ENCODE data around the gene RNF151.
"Not testable (repeated sequence)": the region's sequence is repeated elsewhere in the genome, so short reads cannot be mapped to it uniquely, and the experiment has no call there.

RNF151 gene

GRCh38 chr16:1966460-1966859 is at the start of gene RNF151:
TSS of gene RNF151 (plus strand) at chr16:1966856. CDS start at chr16:1966882, 26 bp downstream.
- no peak for DNase-seq

GRCh38 chr16:1917056-1917664 is 49.5 kb upstream of the RNF151 start:
- no peak for DNase-seq

GRCh38 chr16:1917665-1918350 is 48.8 kb upstream of the RNF151 start:
- no peak for DNase-seq

DNA sequence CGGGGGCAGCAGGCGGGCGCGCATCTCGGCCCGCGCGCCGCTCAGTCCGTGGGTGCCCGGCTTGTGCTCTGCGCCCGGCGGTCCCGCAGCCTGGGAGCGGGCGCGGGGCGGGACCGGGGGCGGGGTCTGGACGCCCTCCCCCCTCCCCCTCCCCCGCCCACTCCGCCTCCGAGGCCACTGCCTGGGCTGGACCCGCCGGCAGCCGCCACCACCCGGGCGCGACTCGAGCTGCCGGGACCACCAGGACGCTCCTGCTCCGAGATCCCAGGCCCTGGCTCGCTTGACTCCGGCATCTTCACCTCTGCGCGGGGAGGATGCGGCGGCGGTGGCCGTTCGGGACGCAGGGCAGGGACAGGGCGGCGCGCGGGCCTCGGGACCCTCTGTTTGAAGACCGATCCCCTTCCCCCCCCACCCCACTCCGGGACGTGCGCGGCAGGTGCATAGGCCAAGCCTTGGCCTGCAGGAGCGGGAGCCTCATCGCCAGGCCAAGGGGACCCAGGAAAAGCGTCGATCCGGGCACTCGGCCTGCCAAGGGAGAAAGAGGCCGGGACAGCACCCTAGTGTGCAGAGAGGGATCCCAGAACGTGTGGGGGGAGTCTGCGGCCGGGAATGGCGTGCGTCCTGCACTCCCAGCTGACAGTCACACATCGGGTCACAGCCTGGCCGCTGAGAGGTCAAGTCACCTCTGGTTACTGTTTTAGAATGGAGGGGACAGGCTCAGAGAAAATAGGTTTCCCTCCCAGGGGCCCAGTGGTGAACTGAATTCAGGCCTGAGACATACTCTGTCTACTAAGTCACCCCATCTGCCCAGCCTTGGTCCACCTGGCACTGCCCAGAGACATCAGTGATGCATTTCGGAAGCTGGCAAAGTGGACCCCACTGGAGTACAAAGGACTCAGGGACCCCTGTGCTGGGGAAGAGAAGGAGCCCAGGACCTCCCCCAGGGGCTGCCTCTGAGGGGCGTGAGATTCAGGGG is 48.0 kb upstream of the RNF151 start, which contains the start of gene HS3ST6:
Gene HS3ST6 (minus strand): TSS at position 65 of the 976 bp plus-strand sequence. CDS start 92 bp downstream, outside the sequence.
- DNase-seq = no peak

- no peak for DNase-seq
These were observed 47.2 kb upstream of the RNF151 start for GRCh38 chr16:1919327-1919998.

DNA sequence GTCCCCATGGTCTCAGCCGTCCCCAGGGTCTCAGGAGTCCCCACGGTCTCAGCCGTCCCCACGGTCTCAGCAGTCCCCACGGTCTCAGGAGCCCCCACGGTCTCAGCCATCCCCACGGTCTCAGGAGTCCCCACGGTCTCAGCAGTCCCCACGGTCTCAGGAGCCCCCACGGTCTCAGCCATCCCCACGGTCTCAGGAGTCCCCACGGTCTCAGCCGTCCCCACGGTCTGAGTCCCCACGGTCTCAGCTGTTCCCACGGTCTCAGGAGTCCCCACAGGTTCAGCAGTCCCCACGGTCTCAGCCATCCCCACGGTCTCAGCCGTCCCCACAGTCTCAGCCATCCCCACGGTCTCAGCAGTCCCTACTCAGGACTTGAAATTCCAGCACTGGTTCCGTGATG is 46.5 kb upstream of the RNF151 start:
- not testable (repeated sequence) for DNase-seq

- DNase-seq = no peak
These were observed 45.9 kb upstream of the RNF151 start for GRCh38 chr16:1920727-1921171.

DNA sequence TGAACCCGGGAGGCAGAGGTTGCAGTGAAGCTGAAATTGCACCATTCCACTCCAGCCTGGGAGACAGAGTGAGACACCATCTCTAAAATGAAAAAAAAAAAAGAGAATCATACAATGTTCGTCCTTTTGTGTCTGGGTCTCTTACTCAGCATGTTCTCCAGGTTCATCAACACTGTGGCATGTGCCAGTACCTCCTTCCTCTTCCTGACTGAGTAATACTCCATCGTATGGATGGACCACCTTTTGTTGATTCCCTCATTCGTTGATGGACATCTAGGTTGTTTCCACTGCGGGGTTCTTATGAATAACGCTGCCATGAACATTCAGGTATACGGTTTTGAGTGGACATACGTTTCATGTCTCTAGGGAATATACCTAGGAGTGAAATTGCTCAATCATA is 44.3 kb upstream of the RNF151 start:
- DNase-seq = no peak

- DNase-seq = no peak
These were observed 43.2 kb upstream of the RNF151 start for GRCh38 chr16:1923299-1924034.

GRCh38 chr16:1924095-1924494 is 42.6 kb upstream of the RNF151 start:
- no peak for DNase-seq

DNA sequence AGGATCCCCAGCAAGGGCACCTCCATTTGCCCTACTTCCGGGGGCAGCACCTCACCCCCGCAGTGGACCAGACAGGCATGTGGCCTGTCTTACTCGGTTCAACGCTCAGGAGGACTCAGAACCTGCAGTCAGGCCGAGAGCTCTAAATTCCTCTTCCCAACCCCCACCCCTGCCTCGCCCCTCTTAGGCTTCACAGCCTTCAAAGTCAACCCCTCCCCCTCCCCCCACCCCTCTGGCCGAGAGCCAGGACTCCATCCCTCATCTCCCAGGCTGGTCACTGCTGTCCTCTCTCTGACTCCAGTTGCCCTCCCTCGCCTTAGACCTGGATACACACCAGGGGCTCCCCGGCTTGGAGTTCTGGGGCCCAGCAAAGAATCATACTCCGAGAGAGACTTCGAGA is 40.4 kb upstream of the RNF151 start:
- DNase-seq = no peak

DNA sequence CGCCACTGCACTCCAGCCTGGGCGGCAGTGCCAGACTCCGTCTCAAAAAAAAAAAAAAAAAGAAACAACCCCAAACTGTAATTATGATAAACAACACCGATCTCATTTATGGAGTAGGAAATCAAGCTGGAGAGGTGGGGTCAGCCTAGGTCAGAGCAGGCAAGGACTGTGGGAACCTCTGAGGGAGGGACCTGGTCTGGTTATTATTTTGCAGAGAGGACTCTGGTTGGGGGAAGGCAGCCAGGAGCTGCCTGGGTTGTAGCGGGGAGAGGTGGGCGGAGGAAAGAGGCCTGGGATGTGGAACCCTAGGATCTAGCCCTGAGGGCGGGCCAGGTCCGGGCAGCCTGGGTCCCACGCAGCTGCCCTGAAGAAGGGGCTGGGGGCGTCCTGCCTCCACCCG is 37.6 kb upstream of the RNF151 start:
- no peak for DNase-seq

GRCh38 chr16:1929578-1930337 is 36.9 kb upstream of the RNF151 start:
- peak; percentile 94 for DNase-seq

DNA sequence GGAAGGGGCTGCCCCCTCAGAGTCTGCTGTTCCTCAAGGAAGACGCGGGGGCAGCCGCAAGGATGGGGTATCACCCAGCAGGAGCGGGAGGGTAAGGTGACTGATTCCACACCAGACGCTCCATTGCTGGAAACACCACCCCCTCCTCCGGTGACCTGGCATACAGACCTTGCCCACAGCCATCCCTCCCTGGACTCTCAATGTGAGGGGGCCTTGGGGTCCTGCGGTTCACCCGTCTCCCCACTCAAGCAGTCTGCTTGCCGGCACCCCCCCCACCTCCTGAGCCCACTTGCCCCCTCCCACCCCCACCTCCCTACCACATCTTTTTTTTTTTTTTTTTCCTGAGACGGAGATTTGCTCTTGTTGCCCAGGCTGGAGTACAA is 36.3 kb upstream of the RNF151 start:
- no peak for DNase-seq

GRCh38 chr16:1932050-1933028 is 34.3 kb upstream of the RNF151 start:
- DNase-seq = no peak

DNA sequence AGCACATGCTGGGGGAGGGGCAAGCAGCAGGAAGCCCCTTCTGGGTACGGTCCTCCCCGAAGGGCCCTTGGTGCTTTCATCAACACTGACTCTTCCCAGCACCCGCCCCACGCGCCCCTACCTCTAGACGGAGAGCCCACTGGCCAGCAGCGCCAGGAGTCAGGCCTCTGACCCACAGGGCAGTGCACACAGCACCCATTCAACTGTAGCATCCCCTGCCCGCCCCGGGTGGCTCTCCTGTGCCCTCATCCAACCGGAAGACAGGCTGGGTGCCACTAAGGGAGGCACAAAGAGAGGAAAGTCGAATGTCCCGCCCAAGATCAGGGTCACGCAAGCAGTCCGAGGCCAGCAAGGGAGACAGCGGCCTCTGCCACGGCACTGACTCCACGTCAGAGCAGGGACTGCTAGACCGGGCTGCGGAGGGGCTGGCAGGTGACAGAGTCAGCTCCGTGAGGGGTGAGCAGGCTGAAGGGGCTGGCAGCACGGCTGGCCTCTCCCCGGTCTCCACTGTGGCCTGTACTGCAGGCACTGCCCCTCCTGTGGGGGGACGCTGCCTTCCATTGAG is 33.5 kb upstream of the RNF151 start:
- no peak for DNase-seq

- DNase-seq = no peak
These were observed 29.6 kb upstream of the RNF151 start for GRCh38 chr16:1936945-1937479.

DNA sequence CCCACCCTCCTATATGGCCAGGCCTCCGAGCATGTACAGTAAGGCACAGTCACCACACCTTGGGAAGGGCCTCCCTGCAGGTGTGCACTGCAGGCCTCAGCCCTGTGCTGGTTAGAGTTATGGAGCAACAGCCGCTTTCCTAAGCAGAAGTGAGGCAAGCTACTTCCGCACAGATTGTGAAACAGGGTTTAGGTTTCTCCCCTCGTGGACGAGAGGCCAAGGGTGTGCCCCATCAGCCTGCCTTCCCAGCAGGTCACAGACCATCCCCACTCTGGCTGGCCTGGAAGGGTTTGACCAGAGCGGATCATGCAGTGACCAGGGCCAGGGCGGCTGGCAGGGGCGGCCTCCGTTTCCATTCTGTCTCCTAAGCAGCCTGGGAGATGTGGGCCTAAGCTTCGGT is 28.3 kb upstream of the RNF151 start:
- DNase-seq = no peak

DNA sequence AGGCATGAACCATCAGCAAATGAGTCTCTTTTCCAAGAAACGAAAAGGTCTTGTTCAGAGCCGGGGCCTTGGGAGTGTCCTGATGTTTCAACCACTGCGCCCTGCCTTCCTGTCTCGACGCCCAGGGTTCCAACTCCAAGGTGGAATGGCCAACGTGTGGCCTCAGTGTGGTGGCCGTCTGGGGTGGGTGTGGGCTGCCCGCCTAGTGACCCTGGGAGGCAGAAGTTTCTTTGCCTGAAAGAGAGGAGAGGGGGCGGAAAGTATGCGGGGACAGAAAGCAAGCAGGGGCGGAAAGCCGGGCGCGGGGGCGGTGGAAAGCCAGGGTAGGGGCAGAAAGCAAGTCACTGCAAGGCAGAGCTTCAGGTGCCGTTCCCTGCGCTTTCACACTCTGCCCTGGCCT is 27.7 kb upstream of the RNF151 start:
- no peak for DNase-seq

All from activated CD8-positive, alpha-beta memory T cell treated with anti-CD3 and anti-CD28 coated beads, Interleukin-2, amount 50 U/mL, for 4 hours (primary cell).